ENCODE measurements around the gene PHACTR1. TPM values are rescaled to one million over a fixed set of nuclear protein-coding genes. Genes with fewer than 3 reads are reported as not detected.
"Not testable (repeated sequence)": the region's sequence is repeated elsewhere in the genome, so short reads cannot be mapped to it uniquely, and the experiment has no call there.

The PHACTR1 gene
- total and polyA plus RNA-seq, 7 donors: 0.60 to 7.5 (median 3.7) TPM

GRCh38 chr6:13242590-13242989, 526.0 kb downstream of the PHACTR1 start:
- 33 to 69% methylated on average over 1 of the region's 1 CpG for WGBS, 2 donors
- Histone ChIP-seq H3K27me3 (no peaks in the 10 kb centered on the region), H3K27ac (no peak overlapping the region), H3K4me1 (no peaks in the 10 kb centered on the region), H3K9me3 (no peaks in the 10 kb centered on the region), H3K4me3 (no peak overlapping the region), H3K36me3 (no peaks in the 10 kb centered on the region)
- intact Hi-C loops (cut with DNase I): no loop called here
- TF ChIP-seq POLR2A (IDR thresholded peaks at IDR 0.05) (no peak), CTCF (IDR thresholded peaks at IDR 0.05) (no peak), POLR2AphosphoS5 (IDR thresholded peaks at IDR 0.05) (no peak), EP300 (IDR thresholded peaks at IDR 0.05) (no peak)
- no peak for DNase-seq

DNA sequence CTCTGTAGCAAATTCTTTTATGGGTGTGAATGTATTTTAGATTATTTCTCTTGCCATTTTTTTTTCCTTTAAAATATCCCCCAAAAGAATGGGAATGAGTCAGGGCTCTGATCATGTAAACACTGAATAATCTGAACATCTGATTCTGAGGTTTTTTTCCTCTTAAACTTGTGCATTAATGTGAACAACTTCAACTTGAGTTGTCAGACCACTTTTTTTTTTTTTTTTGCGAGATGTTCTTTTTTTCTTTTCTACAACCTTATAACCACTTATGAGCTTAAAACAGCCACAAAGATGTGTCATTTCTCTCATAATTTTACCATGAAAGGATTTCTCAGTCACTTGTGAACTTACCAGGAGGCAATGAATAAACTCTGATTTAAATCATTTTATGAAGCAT, 526.5 kb downstream of the PHACTR1 start:
- intact Hi-C loops (cut with DNase I): no loop called here

GRCh38 chr6:13243745-13244144, 527.2 kb downstream of the PHACTR1 start:
- H3K4me1 ChIP-seq; intact Hi-C loops (cut with DNase I); H3K27ac ChIP-seq; H3K4me3 ChIP-seq; H3K27me3 ChIP-seq; DNase-seq; H3K9me3 ChIP-seq; H3K36me3 ChIP-seq: not testable (repeated sequence)
- WGBS, 2 donors: 97 to 98% methylated on average over 5 of the region's 5 CpGs

More for the DNA sequence above, 526.5 kb downstream of the PHACTR1 start:
- Histone ChIP-seq H3K4me1 (no peaks in the 10 kb centered on the region), H3K9me3 (no peaks in the 10 kb centered on the region), H3K36me3 (no peaks in the 10 kb centered on the region), H3K27me3 (no peaks in the 10 kb centered on the region), H3K4me3 (no peak overlapping the region), H3K27ac (no peak overlapping the region)
- WGBS, 2 donors: 73 to 85% methylated on average over 1 of the region's 1 CpG
- DNase-seq: no peak
- no peak for TF ChIP-seq CTCF (IDR thresholded peaks at IDR 0.05)
- TF ChIP-seq POLR2AphosphoS5 (IDR thresholded peaks at IDR 0.05): no peak
- TF ChIP-seq POLR2A (IDR thresholded peaks at IDR 0.05): no peak
- TF ChIP-seq EP300 (IDR thresholded peaks at IDR 0.05): no peak

- 86 to 94% methylated on average over 7 of the region's 7 CpGs for WGBS, 2 donors
- Histone ChIP-seq H3K4me3 (no peak overlapping the region), H3K27ac (no peak overlapping the region), H3K27me3 (no peaks in the 10 kb centered on the region), H3K36me3 (no peaks in the 10 kb centered on the region), H3K4me1 (no peaks in the 10 kb centered on the region), H3K9me3 (no peaks in the 10 kb centered on the region)
- no peak for DNase-seq
- intact Hi-C loops (cut with DNase I): no loop called here
- TF ChIP-seq EP300 (IDR thresholded peaks at IDR 0.05) (no peak), POLR2AphosphoS5 (IDR thresholded peaks at IDR 0.05) (no peak), POLR2A (IDR thresholded peaks at IDR 0.05) (no peak), CTCF (IDR thresholded peaks at IDR 0.05) (no peak)
These were observed 531.1 kb downstream of the PHACTR1 start for GRCh38 chr6:13247627-13248026.

DNA sequence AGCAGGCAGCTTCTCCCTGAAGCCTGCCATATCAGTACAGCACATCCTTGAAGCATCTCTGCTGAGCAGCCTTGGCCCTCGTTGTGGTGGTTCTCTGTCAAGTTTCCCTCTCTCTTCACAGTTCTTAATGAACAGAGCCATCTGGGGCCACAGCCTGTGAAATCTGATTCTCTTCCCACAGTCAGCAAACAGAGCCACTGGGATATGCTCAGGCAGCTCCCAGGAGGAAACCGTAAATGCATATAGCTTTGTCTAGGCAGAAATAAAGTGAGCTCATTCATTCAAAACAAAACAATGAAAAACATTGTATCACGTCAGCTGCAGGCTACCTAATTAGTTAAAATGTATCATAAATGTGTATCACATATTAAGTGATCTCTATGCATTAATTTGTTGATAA, 531.5 kb downstream of the PHACTR1 start:
- TF ChIP-seq POLR2A (IDR thresholded peaks at IDR 0.05) (no peak), EP300 (IDR thresholded peaks at IDR 0.05) (no peak), CTCF (IDR thresholded peaks at IDR 0.05) (no peak), POLR2AphosphoS5 (IDR thresholded peaks at IDR 0.05) (no peak)
- no peak overlapping the region for H3K4me3 ChIP-seq
- DNase-seq: no peak
- H3K27me3 ChIP-seq: no peaks in the 10 kb centered on the region
- intact Hi-C loops (cut with DNase I): no loop called here
- WGBS, 2 donors: 57 to 68% methylated on average over 3 of the region's 3 CpGs
- H3K4me1 ChIP-seq: no peaks in the 10 kb centered on the region
- H3K36me3 ChIP-seq: no peaks in the 10 kb centered on the region
- H3K27ac ChIP-seq: no peak overlapping the region
- no peaks in the 10 kb centered on the region for H3K9me3 ChIP-seq
